Endothelial cell (in vitro differentiated cells): ENCODE measurements around the gene KANK4. TPM values are rescaled to one million over a fixed set of nuclear protein-coding genes. Genes with fewer than 3 reads are reported as not detected.

Experiments used
- DNase-seq: peaks from one replicate; pipeline ENCODE4 v3.0.0; 2021; ENCODE audit warnings: low spot score
- H3K27ac Mint-ChIP-seq: one replicate; pipeline ENCODE4 v1.8.0; 2021; ENCODE audit warnings: mixed read lengths, inconsistent platforms; ENCODE audit not compliant: unreplicated experiment
- H3K27me3 Mint-ChIP-seq: one replicate; pipeline ENCODE4 v1.8.0; 2021; ENCODE audit warnings: mild to moderate bottlenecking, moderate library complexity, mixed read lengths, inconsistent platforms; ENCODE audit not compliant: unreplicated experiment
- H3K36me3 Mint-ChIP-seq: one replicate; pipeline ENCODE4 v1.8.0; 2021; ENCODE audit warnings: mild to moderate bottlenecking, low read depth, mixed read lengths, inconsistent platforms; ENCODE audit not compliant: unreplicated experiment
- H3K4me1 Mint-ChIP-seq: one replicate; pipeline ENCODE4 v1.8.0; 2021; ENCODE audit warnings: mild to moderate bottlenecking, mixed read lengths, inconsistent platforms; ENCODE audit not compliant: unreplicated experiment
- H3K4me3 Mint-ChIP-seq: one replicate; pipeline ENCODE4 v1.8.0; 2021; ENCODE audit warnings: mild to moderate bottlenecking, mixed read lengths, inconsistent platforms; ENCODE audit not compliant: unreplicated experiment
- H3K9me3 Mint-ChIP-seq: one replicate; pipeline ENCODE4 v1.8.0; 2021; ENCODE audit warnings: mixed read lengths, inconsistent platforms; ENCODE audit not compliant: unreplicated experiment
- total RNA-seq: library from RNA; stranded (reverse); fragmentation: NEBNext Ultra II Directional; extraction: Animal tissue kit (Norgen Biotek cat#: 25700); gene quantifications from one replicate; pipeline ENCODE4 v1.2.1, GENCODE V29; 2021; ENCODE audit not compliant: unreplicated experiment
- TF ChIP-seq, protein P1 (sequence below): fragments of 200-600 bp; sonication (generic); IDR thresholded peaks from one replicate; pipeline ENCODE4 v1.5.0; 2021; ENCODE audit warnings: antibody characterized with exemption; ENCODE audit not compliant: unreplicated experiment

Gene KANK4
- total RNA-seq, 1 donor from 2014 or later, result 1.4 TPM

DNA sequence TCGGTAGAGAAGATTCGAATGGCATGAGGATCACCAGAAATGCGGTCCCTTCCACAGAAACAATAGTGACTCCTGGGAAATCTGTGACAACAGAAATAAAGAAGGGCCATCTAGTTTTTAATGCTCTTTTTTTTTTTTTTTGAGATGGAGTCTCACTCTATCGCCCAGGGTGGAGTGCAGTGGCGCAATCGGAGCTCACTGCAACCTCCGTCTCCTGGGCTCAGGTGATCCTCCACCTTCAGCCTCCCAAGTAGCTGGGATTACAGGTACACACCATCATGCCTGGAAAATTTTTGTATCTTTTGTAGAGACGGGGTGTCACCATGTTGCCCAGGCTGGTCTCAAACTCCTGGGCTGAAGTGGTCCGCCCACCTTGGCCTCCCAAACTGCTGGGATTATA is 80.7 kb downstream of the KANK4 start:
- Mint-ChIP-seq H3K9me3 (no peaks in the 10 kb centered on the region), H3K4me1 (peaks cover 8% of the 10 kb centered on the region), H3K36me3 (no peaks in the 10 kb centered on the region), H3K27ac (no peak overlapping the region), H3K27me3 (peaks cover 7% of the 10 kb centered on the region), H3K4me3 (no peak overlapping the region)
- TF ChIP-seq, protein P1, sequence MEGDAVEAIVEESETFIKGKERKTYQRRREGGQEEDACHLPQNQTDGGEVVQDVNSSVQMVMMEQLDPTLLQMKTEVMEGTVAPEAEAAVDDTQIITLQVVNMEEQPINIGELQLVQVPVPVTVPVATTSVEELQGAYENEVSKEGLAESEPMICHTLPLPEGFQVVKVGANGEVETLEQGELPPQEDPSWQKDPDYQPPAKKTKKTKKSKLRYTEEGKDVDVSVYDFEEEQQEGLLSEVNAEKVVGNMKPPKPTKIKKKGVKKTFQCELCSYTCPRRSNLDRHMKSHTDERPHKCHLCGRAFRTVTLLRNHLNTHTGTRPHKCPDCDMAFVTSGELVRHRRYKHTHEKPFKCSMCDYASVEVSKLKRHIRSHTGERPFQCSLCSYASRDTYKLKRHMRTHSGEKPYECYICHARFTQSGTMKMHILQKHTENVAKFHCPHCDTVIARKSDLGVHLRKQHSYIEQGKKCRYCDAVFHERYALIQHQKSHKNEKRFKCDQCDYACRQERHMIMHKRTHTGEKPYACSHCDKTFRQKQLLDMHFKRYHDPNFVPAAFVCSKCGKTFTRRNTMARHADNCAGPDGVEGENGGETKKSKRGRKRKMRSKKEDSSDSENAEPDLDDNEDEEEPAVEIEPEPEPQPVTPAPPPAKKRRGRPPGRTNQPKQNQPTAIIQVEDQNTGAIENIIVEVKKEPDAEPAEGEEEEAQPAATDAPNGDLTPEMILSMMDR, result no peak
- DNase-seq, result no peak

DNA sequence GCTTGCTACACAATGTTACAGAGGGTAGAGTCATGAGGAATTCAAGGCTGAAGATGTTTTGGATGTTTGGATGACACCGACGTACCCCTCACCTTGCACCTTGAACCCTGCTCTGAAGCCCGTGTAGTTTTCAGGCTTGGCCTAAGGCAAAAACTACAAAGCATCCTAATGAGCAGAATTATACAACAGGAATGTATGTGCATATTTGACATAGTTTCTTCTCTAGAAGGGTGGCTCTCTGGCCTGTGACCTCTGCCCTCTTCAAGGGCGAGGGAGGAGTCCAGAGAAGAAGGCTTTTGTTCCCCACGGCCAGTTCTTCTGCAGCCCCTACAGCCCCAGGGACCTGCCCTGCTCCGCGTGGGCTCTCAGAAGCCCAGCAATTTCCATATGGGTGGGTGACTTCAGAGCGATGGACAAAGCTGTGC is 81.3 kb downstream of the KANK4 start:
- Mint-ChIP-seq H3K4me1 (peaks cover 8% of the 10 kb centered on the region), H3K27ac (no peak overlapping the region), H3K36me3 (no peaks in the 10 kb centered on the region)

DNA sequence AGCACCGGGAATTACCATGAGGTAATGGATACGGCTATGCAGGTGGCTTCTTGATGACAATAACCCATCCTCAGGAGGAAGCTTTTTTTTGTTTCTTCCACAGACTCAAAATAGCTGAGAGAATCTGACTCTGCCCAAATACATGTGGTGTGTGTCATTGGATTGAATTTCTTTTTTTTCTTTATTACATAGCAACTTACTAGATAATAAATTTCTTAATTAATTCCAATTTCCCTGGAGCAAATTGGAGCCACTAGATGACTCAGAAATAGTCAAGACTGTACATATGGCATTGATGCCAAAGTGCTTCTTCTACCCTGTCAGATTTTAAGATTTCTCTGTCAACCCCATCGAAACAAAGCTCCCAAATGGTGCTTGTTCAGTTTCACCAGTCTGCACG is 81.9 kb downstream of the KANK4 start:
- Mint-ChIP-seq H3K4me3 (no peak overlapping the region), H3K27ac (no peak overlapping the region), H3K36me3 (no peaks in the 10 kb centered on the region), H3K27me3 (peaks cover 7% of the 10 kb centered on the region), H3K9me3 (no peaks in the 10 kb centered on the region), H3K4me1 (peaks cover 8% of the 10 kb centered on the region)
- TF ChIP-seq, protein P1, result no peak
- no peak for DNase-seq

More for the DNA sequence above, 81.3 kb downstream of the KANK4 start:
- no peak for DNase-seq
- Mint-ChIP-seq H3K4me3 (no peak overlapping the region), H3K27me3 (peaks cover 7% of the 10 kb centered on the region), H3K9me3 (no peaks in the 10 kb centered on the region)
- TF ChIP-seq, protein P1, result no peak

DNA sequence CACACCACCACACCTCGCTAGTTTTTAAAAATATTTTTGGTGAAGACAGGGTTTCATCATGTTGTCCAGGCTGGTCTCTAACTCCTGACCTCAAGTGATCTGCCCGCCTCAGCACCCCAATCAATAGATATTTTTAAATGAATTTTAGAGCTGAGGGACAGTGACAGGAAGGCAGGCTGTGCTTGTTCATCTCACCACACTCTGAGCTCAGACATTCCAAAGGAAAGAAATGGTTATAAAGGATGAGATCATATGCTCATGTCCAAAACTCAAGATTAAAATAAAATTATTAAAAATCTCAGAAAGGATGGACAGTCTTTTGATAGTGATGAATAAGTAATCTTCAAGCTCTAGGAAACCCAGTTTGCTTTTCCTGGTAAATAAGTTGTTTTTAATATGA is 83.7 kb downstream of the KANK4 start:
- no peak for DNase-seq
- H3K4me3 Mint-ChIP-seq, result no peak overlapping the region
- H3K27ac Mint-ChIP-seq, result no peak overlapping the region
- no peaks in the 10 kb centered on the region for H3K9me3 Mint-ChIP-seq
- H3K27me3 Mint-ChIP-seq, result peaks cover 3% of the 10 kb centered on the region
- TF ChIP-seq, protein P1, result no peak
- H3K36me3 Mint-ChIP-seq, result peaks cover 10% of the 10 kb centered on the region
- peaks cover 7% of the 10 kb centered on the region for H3K4me1 Mint-ChIP-seq

DNA sequence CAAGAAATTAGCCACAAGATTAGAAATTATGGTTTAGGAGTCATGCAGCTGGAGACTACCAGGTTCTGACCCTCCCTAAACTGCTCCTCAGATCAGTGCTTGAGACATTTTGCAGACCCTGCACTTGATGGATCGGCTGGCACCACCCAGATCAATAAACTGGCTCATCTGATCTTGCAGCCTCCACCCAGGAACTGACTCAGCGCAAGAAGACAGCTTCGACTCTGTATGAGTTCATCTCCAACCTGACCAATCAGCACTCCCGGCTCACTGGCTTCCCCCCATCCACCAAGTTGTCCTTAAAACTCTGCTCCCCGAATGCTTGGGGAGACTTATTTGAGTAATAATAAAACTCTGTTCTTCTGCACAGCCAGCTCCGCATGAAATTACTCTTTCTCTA is 84.5 kb downstream of the KANK4 start:
- H3K36me3 Mint-ChIP-seq, result peaks cover 12% of the 10 kb centered on the region
- H3K4me1 Mint-ChIP-seq, result peaks cover 7% of the 10 kb centered on the region

More for the DNA sequence above, 84.5 kb downstream of the KANK4 start:
- no peak overlapping the region for H3K27ac Mint-ChIP-seq
- no peak for DNase-seq
- no peaks in the 10 kb centered on the region for H3K9me3 Mint-ChIP-seq
- TF ChIP-seq, protein P1, result no peak
- H3K27me3 Mint-ChIP-seq, result peaks cover 3% of the 10 kb centered on the region
- H3K4me3 Mint-ChIP-seq, result no peak overlapping the region
